GM23338 (cell line): Measurements from ENCODE around the gene ARL10. TPM values are rescaled to one million over a fixed set of nuclear protein-coding genes. Genes with fewer than 3 reads are reported as not detected.

Experiments used
- ATAC-seq: fragments of 200-7000 bp; cut with Tn5 transposase; 3 replicates; pipeline ENCODE4 v1.9.1; 2020
- DNase-seq: peaks from one replicate; pipeline ENCODE4 v3.0.0-alpha.2; 2015; ENCODE audit warnings: low spot score
- H2AFZ ChIP-seq: fragments of 200-600 bp; sonication (generic); 2 replicates; pipeline ENCODE4 v1.8.0; 2016; ENCODE audit warnings: antibody characterized with exemption, mild to moderate bottlenecking, moderate library complexity
- H3F3A ChIP-seq: fragments of 200-600 bp; sonication (generic); replicated peaks from 2 replicates; pipeline ENCODE4 v1.8.0; 2017; ENCODE audit warnings: antibody characterized with exemption, mixed run types, low read depth
- H3K27ac ChIP-seq: fragments of 200-600 bp; sonication (generic); 2 replicates; pipeline ENCODE4 v1.6.1; 2016; ENCODE audit warnings: low read depth
- H3K27me3 ChIP-seq: fragments of 200-600 bp; sonication (generic); 2 replicates; pipeline ENCODE4 v1.8.0; 2016; ENCODE audit warnings: mild to moderate bottlenecking, mixed run types, moderate library complexity; ENCODE audit not compliant: insufficient read depth
- H3K36me3 ChIP-seq: fragments of 200-600 bp; sonication (generic); 2 replicates; pipeline ENCODE4 v1.8.0; 2016; ENCODE audit warnings: mild to moderate bottlenecking; ENCODE audit not compliant: insufficient read depth
- H3K4me1 ChIP-seq: fragments of 200-600 bp; sonication (generic); 2 replicates; pipeline ENCODE4 v1.8.0; 2016; ENCODE audit warnings: mild to moderate bottlenecking, moderate library complexity; ENCODE audit not compliant: insufficient read depth
- H3K4me2 ChIP-seq: fragments of 200-600 bp; sonication (generic); 2 replicates; pipeline ENCODE4 v1.7.1; 2017; ENCODE audit warnings: mixed run types
- H3K4me3 ChIP-seq: fragments of 200-600 bp; sonication (generic); 2 replicates; pipeline ENCODE4 v1.6.1; 2016; ENCODE audit warnings: mixed run types
- H3K79me2 ChIP-seq: fragments of 200-600 bp; sonication (generic); replicated peaks from 2 replicates; pipeline ENCODE4 v1.8.0; 2017; ENCODE audit warnings: mild to moderate bottlenecking; ENCODE audit not compliant: insufficient read depth
- H3K9me2 ChIP-seq: fragments of 200-600 bp; sonication (generic); 2 replicates; pipeline ENCODE4 v1.8.0; 2017; ENCODE audit not compliant: insufficient read depth
- H4K20me1 ChIP-seq: fragments of 200-600 bp; sonication (generic); replicated peaks from 2 replicates; pipeline ENCODE4 v1.8.0; 2017; ENCODE audit warnings: mild to moderate bottlenecking; ENCODE audit not compliant: insufficient read depth
- H3K27ac Mint-ChIP-seq: 2 replicates; pipeline ENCODE4 v1.8.0; 2020; ENCODE audit warnings: inconsistent platforms, mild to moderate bottlenecking, moderate library complexity, mixed read lengths
- H3K27me3 Mint-ChIP-seq: 3 replicates; pipeline ENCODE4 v1.8.0; 2022; ENCODE audit warnings: low read depth, mild to moderate bottlenecking, moderate library complexity, mixed read lengths, inconsistent platforms; ENCODE audit not compliant: insufficient read depth, poor library complexity
- H3K36me3 Mint-ChIP-seq: 3 replicates; pipeline ENCODE4 v1.8.0; 2021; ENCODE audit warnings: low read depth, mild to moderate bottlenecking, inconsistent platforms, moderate library complexity, mixed read lengths
- H3K4me1 Mint-ChIP-seq: 3 replicates; pipeline ENCODE4 v1.8.0; 2020; ENCODE audit warnings: mild to moderate bottlenecking, inconsistent platforms, mixed read lengths
- H3K4me3 Mint-ChIP-seq: 3 replicates; pipeline ENCODE4 v1.8.0; 2021; ENCODE audit warnings: moderate library complexity, mild to moderate bottlenecking, inconsistent platforms, mixed read lengths
- H3K9me3 Mint-ChIP-seq: 3 replicates; pipeline ENCODE4 v1.8.0; 2020; ENCODE audit warnings: moderate library complexity, mild to moderate bottlenecking, inconsistent platforms, mixed read lengths
- CREB1 ChIP-seq: fragments of 250-450 bp; sonication (Bioruptor Pico); IDR thresholded peaks from 2 replicates; pipeline ENCODE4 v1.5.0; 2020; ENCODE audit warnings: low read depth, mild to moderate bottlenecking, moderate library complexity
- ETS1 ChIP-seq: IDR thresholded peaks from 2 replicates; pipeline ENCODE4 v1.6.1; 2016; ENCODE audit warnings: antibody characterized with exemption
- EZH2 ChIP-seq: fragments of 200-600 bp; sonication (generic); IDR thresholded peaks from one replicate; pipeline ENCODE4 v1.8.0; 2017; ENCODE audit warnings: antibody characterized with exemption, mild to moderate bottlenecking, low read depth; ENCODE audit not compliant: unreplicated experiment
- EZH2phosphoT487 ChIP-seq: fragments of 200-600 bp; sonication (generic); IDR thresholded peaks from one replicate; pipeline ENCODE4 v1.8.1; 2018; ENCODE audit warnings: antibody characterized with exemption; ENCODE audit not compliant: unreplicated experiment
- JUNB ChIP-seq: IDR thresholded peaks from one replicate; pipeline ENCODE4 v1.6.1; 2016; ENCODE audit warnings: antibody characterized with exemption; ENCODE audit not compliant: unreplicated experiment
- NANOG ChIP-seq: IDR thresholded peaks from 2 replicates; pipeline ENCODE4 v1.6.1; 2016; ENCODE audit warnings: antibody characterized with exemption, borderline replicate concordance
- POLR2AphosphoS5 ChIP-seq: IDR thresholded peaks from 2 replicates; pipeline ENCODE4 v1.6.1; 2016; ENCODE audit warnings: antibody characterized with exemption, low read depth
- REST ChIP-seq: IDR thresholded peaks from one replicate; pipeline ENCODE4 v1.6.1; 2018; ENCODE audit warnings: antibody characterized with exemption; ENCODE audit not compliant: unreplicated experiment
- STAT1 ChIP-seq: IDR thresholded peaks from one replicate; pipeline ENCODE4 v1.6.1; 2016; ENCODE audit warnings: antibody characterized with exemption; ENCODE audit not compliant: unreplicated experiment
- ZNF331 ChIP-seq: fragments of 250-450 bp; sonication (Bioruptor Pico); IDR thresholded peaks from 2 replicates; pipeline ENCODE4 v1.5.0; 2020; ENCODE audit warnings: low read depth, mild to moderate bottlenecking, moderate library complexity
- ZNF462 ChIP-seq: fragments of 250-450 bp; sonication (Bioruptor Pico); IDR thresholded peaks from 2 replicates; pipeline ENCODE4 v1.5.0; 2020; ENCODE audit warnings: mild to moderate bottlenecking, moderate library complexity
- polyA plus RNA-seq: library from polyadenylated mRNA; unstranded; fragments of >200 nt; fragmentation: Nextera tagmentation; extraction: Ambion mirVana; gene quantifications from 2 replicates; pipeline ENCODE4 v1.2.1, GENCODE V29; 2016
- total RNA-seq: library from RNA; depleted of rRNA; stranded (reverse); fragments of >200 nt; shearing (Covaris generic); gene quantifications from 2 replicates; pipeline ENCODE4 v1.2.3, GENCODE V29; 2014

ARL10 gene
- total and polyA plus RNA-seq, 2 experiments from 2014 or later, result 2.5 to 7.9 TPM

GRCh38 chr5:176409765-176410164 lies 44.5 kb downstream of the ARL10 start:
- Histone ChIP-seq H3K27me3 (no peaks in the 10 kb centered on the region), H3F3A (no peaks in the 10 kb centered on the region), H2AFZ (no peak overlapping the region), H4K20me1 (peaks cover 4% of the 10 kb centered on the region; the same call in 1 of the 2 replicates), H3K36me3 (no peaks in the 10 kb centered on the region), H3K4me1 (no peaks in the 10 kb centered on the region), H3K4me2 (no peak overlapping the region), H3K4me3 (no peak overlapping the region), H3K9me2 (no peaks in the 10 kb centered on the region), H3K27ac (no peak overlapping the region), H3K79me2 (no peaks in the 10 kb centered on the region)
- Mint-ChIP-seq H3K9me3 (no peaks in the 10 kb centered on the region), H3K27ac (no peak overlapping the region), H3K4me3 (no peak overlapping the region), H3K4me1 (peaks cover 10% of the 10 kb centered on the region; the same call in 2 of the 3 replicates), H3K27me3 (peaks cover 3% of the 10 kb centered on the region), H3K36me3 (no peaks in the 10 kb centered on the region)
- TF ChIP-seq JUNB (no peak), STAT1 (no peak), POLR2AphosphoS5 (no peak), CREB1 (CRISPR knock-in tag) (no peak), EZH2phosphoT487 (no peak), ZNF462 (CRISPR knock-in tag) (no peak), REST (no peak), NANOG (no peak), ZNF331 (CRISPR knock-in tag) (no peak), ETS1 (no peak), EZH2 (no peak)
- ATAC-seq (no peak), DNase-seq (no peak)
